H1 (cell line): ENCODE measurements around the gene ANXA6. TPM values are rescaled to one million over a fixed set of nuclear protein-coding genes. Genes with fewer than 3 reads are reported as not detected.

Experiments
- CBX5 ChIP-seq: fragments of 300-800, 300-1000 bp; sonication (generic); IDR thresholded peaks from 2 replicates; pipeline ENCODE4 v1.7.1; 2016; ENCODE audit warnings: antibody characterized with exemption, low read length, low read depth
- EP300 ChIP-seq, 2 experiments: IDR thresholded peaks; 1 replicate in 1 of 2; 2 replicates in 1 of 2; pipeline ENCODE4 v1.6.1; 2011 to 2012; ENCODE audit warnings: low read depth in 2 of 2, low read length in 2 of 2, mild to moderate bottlenecking in 2 of 2, borderline replicate concordance in 1 of 2, inconsistent platforms in 1 of 2, moderate library complexity in 1 of 2
- GABPA ChIP-seq: IDR thresholded peaks from 2 replicates; pipeline ENCODE4 v1.6.1; 2011; ENCODE audit warnings: mild to moderate bottlenecking, low read length, moderate library complexity, borderline replicate concordance; ENCODE audit not compliant: insufficient read depth
- GTF2F1 ChIP-seq: IDR thresholded peaks from 2 replicates; pipeline ENCODE4 v1.6.1; 2012; ENCODE audit warnings: low read depth, low read length, improper control_type of control experiment, borderline replicate concordance
- HDAC2 ChIP-seq, 2 experiments: fragments of 300-600 bp in 1 of 2; sonication (generic) in 1 of 2; IDR thresholded peaks; 2 replicates each; pipeline ENCODE4 v1.6.1; 2011 to 2012; ENCODE audit warnings: low read depth in 2 of 2, low read length in 2 of 2, mild to moderate bottlenecking in 2 of 2, moderate library complexity in 2 of 2, borderline replicate concordance in 1 of 2, inconsistent platforms in 1 of 2
- JUND ChIP-seq: IDR thresholded peaks from 2 replicates; pipeline ENCODE4 v1.6.1; 2011; ENCODE audit warnings: mild to moderate bottlenecking, improper control_type of control experiment, low read length
- MAFK ChIP-seq: IDR thresholded peaks from 2 replicates; pipeline ENCODE4 v1.6.1; 2012; ENCODE audit warnings: low read depth, mild to moderate bottlenecking, improper control_type of control experiment, low read length
- SP2 ChIP-seq: IDR thresholded peaks from 2 replicates; pipeline ENCODE4 v1.6.1; 2012; ENCODE audit warnings: mild to moderate bottlenecking, low read length, inconsistent platforms
- YY1 ChIP-seq: IDR thresholded peaks from 2 replicates; pipeline ENCODE4 v1.6.1; 2011; ENCODE audit warnings: low read depth, mild to moderate bottlenecking, low read length
- polyA plus RNA-seq, 7 experiments: library from polyadenylated mRNA; depleted of rRNA in 3 of 7; stranded (reverse) in 5 of 7; unstranded in 2 of 7; fragments of >200 nt in 5 of 7; fragments of 200-250 nt in 2 of 7; gene quantifications; 1 replicate in 5 of 7; 2 replicates in 1 of 7; 4 replicates in 1 of 7; pipeline versions ENCODE4 v1.2.1 to v1.2.3, GENCODE V29; 2011 to 2013; ENCODE audit warnings: missing spikeins in 2 of 7, mixed read lengths in 2 of 7
- total RNA-seq: library from RNA; stranded (reverse); fragmentation: NEBNext Ultra II Directional; extraction: Animal tissue kit (Norgen Biotek cat#: 25700); gene quantifications from 2 replicates; pipeline ENCODE4 v1.2.1, GENCODE V29; 2021

ANXA6 gene
- total and polyA plus RNA-seq, 2 of the 8 experiments (the other 6 are each of a cell fraction or from before 2014, with no cell fraction given), result 61.3 to 78.6 TPM

GRCh38 chr5:151107084-151107483, 50.5 kb downstream of the ANXA6 start (continued):
- TF ChIP-seq EP300 (IDR thresholded peaks at IDR 0.05; ENCODE audit: borderline replicate concordance in 1 of 2, low read depth in 2 of 2, low read length in 2 of 2) (no peak), JUND (no peak), YY1 (no peak), CBX5 (no peak), GABPA (no peak), GTF2F1 (no peak), SP2 (no peak), MAFK (no peak), HDAC2 (IDR thresholded peaks at IDR 0.05; ENCODE audit: borderline replicate concordance in 1 of 2, low read depth in 2 of 2, low read length in 2 of 2) (no peak)
